BE2C (cell line): ENCODE results near the gene SERPINA3.

Source experiments
- DNase-seq: peaks from one replicate; pipeline ENCODE4 v3.0.0-alpha.2; 2020
- H3K27me3 ChIP-seq: fragments of 250-450 bp; sonication (Bioruptor Pico); 2 replicates; pipeline ENCODE4 v1.5.1; 2020; ENCODE audit warnings: mild to moderate bottlenecking
- H3K36me3 ChIP-seq: fragments of 250-450 bp; sonication (Bioruptor Pico); 2 replicates; pipeline ENCODE4 v1.5.1; 2020; ENCODE audit warnings: mild to moderate bottlenecking
- H3K4me1 ChIP-seq: fragments of 250-450 bp; sonication (Bioruptor Pico); 2 replicates; pipeline ENCODE4 v1.5.1; 2020
- H3K4me3 ChIP-seq: 2 replicates; pipeline ENCODE4 v1.5.1; 2011; ENCODE audit warnings: low read depth, low read length
- H3K9me3 ChIP-seq: fragments of 250-450 bp; sonication (Bioruptor Pico); 2 replicates; pipeline ENCODE4 v1.5.1; 2020
- CTCF ChIP-seq: IDR thresholded peaks from 2 replicates; pipeline ENCODE4 v1.5.1; 2012; ENCODE audit warnings: mild to moderate bottlenecking, low read depth, low read length

The SERPINA3 gene

GRCh38 chr14:94614802-94615201 is 2.6 kb downstream of the SERPINA3 start:
- no peaks in the 10 kb centered on the region for H3K36me3 ChIP-seq
- H3K4me3 ChIP-seq, result no peak overlapping the region
- H3K4me1 ChIP-seq, result no peaks in the 10 kb centered on the region
- TF ChIP-seq CTCF, result no peak
- no peaks in the 10 kb centered on the region for H3K9me3 ChIP-seq
- no peak for DNase-seq
- no peaks in the 10 kb centered on the region for H3K27me3 ChIP-seq

GRCh38 chr14:94615254-94615653 is 3.1 kb downstream of the SERPINA3 start:
- H3K4me3 ChIP-seq, result no peak overlapping the region
- H3K36me3 ChIP-seq, result no peaks in the 10 kb centered on the region
- H3K4me1 ChIP-seq, result no peaks in the 10 kb centered on the region
- H3K9me3 ChIP-seq, result no peaks in the 10 kb centered on the region
- no peak for DNase-seq
- no peaks in the 10 kb centered on the region for H3K27me3 ChIP-seq
- no peak for TF ChIP-seq CTCF

GRCh38 chr14:94615823-94616570 is 3.8 kb downstream of the SERPINA3 start:
- Histone ChIP-seq H3K36me3 (no peaks in the 10 kb centered on the region), H3K9me3 (no peaks in the 10 kb centered on the region), H3K27me3 (no peaks in the 10 kb centered on the region), H3K4me1 (no peaks in the 10 kb centered on the region), H3K4me3 (no peak overlapping the region)
- DNase-seq, result no peak
- no peak for TF ChIP-seq CTCF

GRCh38 chr14:94617366-94617941 is 5.3 kb downstream of the SERPINA3 start:
- H3K9me3 ChIP-seq, result no peaks in the 10 kb centered on the region
- no peaks in the 10 kb centered on the region for H3K27me3 ChIP-seq
- TF ChIP-seq CTCF, result no peak

GRCh38 chr14:94617988-94618822 is 6.0 kb downstream of the SERPINA3 start:
- Histone ChIP-seq H3K4me3 (no peak overlapping the region), H3K4me1 (no peaks in the 10 kb centered on the region)

More at GRCh38 chr14:94617366-94617941, 5.3 kb downstream of the SERPINA3 start:
- Histone ChIP-seq H3K4me3 (no peak overlapping the region), H3K36me3 (no peaks in the 10 kb centered on the region), H3K4me1 (no peaks in the 10 kb centered on the region)
- DNase-seq, result no peak

More at GRCh38 chr14:94617988-94618822, 6.0 kb downstream of the SERPINA3 start:
- no peak for TF ChIP-seq CTCF
- Histone ChIP-seq H3K27me3 (no peaks in the 10 kb centered on the region), H3K36me3 (no peaks in the 10 kb centered on the region), H3K9me3 (no peaks in the 10 kb centered on the region)
- no peak for DNase-seq
